SIG-M5 treated with dmso at 0.1 percent for 504 hours (cell line): ENCODE measurements around the gene OR10K2.
"Not testable (repeated sequence)": the region's sequence is repeated elsewhere in the genome, so short reads cannot be mapped to it uniquely, and the experiment has no call there.

Source experiments
- DNase-seq: peaks from one replicate; lab custom pipeline; 2025; ENCODE audit not compliant: unreplicated experiment; lab: John Stamatoyannopoulos, UW

The OR10K2 gene, protein sequence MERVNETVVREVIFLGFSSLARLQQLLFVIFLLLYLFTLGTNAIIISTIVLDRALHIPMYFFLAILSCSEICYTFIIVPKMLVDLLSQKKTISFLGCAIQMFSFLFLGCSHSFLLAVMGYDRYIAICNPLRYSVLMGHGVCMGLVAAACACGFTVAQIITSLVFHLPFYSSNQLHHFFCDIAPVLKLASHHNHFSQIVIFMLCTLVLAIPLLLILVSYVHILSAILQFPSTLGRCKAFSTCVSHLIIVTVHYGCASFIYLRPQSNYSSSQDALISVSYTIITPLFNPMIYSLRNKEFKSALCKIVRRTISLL

DNA sequence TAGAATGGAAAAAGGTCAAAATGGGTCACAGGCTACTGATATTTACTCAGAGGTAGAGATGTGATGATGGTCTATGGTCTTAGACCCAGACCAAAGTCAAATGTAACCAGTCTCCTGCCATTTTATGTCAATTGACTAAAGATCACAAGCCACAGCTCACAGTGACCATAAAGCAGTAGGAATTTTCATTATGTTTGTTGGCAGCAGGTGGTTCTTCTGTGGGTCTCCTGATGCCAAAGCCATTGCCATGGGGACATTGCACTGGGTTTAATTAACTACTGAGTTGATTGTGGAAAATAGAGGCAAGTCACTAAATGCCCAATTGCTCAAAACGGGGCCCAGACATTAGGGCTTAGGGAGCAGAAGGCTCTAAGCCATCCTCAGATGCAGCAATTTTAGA lies at the start of gene OR10K2:
Gene OR10K2 (minus strand): TSS at position 101 of the 400 bp plus-strand sequence. CDS start 5,371 bp downstream, outside the sequence.
- DNase-seq, result no peak

DNA sequence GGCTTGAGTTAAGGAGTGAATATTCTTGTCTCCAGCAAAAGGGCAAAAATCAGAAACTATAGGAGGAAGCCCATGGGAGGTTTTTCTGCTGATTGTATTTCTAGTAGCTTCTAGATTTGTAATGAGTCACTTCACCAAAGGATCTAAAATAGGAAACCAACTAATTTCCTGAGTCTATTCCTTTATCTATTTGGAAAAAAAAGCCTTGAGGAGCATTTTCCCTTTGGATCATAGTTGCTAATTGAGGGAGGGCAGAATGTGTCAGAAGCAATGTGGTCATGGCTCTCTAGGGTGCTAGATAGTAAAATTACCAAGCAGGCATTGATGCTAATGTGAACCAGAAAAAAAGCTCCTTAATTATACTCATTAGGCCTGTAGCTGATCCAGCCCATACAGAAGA lies 45.9 kb upstream of the OR10K2 start, which contains the start of gene OR10R2:
Gene OR10R2 (plus strand): TSS at position 301 of the 400 bp plus-strand sequence. CDS start 106 bp downstream, outside the sequence.
- no peak for DNase-seq

- DNase-seq, result no peak
Observed at GRCh38 chr1:158461534-158461933, 35.5 kb upstream of the OR10K2 start, which contains the start of gene OR10K1. Gene OR10K1, plus strand, starts transcription at chr1:158461834. Its CDS starts 3,728 bp downstream, at chr1:158465562.

DNA sequence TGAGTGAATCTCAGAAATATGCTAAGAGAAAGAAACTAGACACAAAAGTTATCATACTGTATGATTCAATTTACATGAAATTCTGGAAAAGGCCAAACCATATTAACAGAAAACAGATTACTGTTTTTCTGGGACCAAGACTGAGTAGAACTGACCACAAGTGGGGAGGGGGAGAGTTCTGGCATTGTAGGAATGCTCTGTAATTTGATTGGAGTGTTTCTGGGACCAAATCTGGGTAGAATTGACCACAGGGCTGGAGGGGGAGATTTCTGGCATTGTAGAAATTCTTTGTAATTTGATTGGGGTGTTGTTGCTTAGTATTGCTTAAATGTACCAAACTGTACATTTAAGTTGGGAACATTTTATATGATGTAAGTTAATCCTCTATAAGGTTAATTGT lies 32.2 kb upstream of the OR10K2 start:
- no peak for DNase-seq

- DNase-seq, result no peak
Observed at GRCh38 chr1:158457246-158457645, 31.2 kb upstream of the OR10K2 start.

DNA sequence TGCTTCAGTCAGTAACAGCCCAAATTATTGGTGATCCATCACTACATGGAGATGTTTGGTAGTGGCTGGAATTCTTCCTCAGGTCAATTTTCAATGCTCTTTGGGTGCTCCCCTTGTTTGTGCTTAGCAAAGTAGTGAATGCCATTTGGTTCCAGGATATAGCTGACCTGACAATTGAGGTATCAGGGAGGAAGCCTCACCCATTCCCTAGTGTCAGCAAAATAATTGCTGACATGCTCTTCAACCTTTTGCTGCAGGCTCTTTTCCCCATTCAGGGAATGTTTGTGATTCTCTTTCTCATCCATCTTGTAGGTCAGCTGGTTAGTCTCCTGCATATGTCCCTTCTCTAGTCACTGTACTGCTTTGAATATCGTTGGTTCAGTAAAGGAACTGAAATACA lies 28.5 kb upstream of the OR10K2 start:
- no peak for DNase-seq

DNA sequence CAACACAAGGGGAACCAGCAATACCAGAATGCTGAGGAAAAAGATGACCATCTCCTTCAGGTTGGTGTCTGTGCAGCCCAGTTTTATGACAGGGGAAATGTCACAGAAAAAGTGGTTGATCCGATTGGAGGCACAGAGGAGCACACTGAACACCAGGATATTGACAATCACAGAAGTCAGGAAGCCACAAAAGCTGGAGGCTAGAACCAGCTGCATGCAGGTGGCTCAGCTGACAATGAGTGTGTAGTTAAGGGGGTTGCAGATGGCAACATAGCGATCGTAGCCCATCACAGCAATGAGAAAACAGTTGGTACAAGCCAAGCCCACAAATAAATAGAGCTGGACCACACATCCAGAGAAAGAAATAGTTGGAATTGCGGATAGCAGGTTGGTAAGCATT lies 19.3 kb upstream of the OR10K2 start:
- no peak for DNase-seq

GRCh38 chr1:158434741-158435140 lies 8.7 kb upstream of the OR10K2 start:
- no peak for DNase-seq

GRCh38 chr1:158430163-158430562 lies 4.1 kb upstream of the OR10K2 start:
- peak; percentile 65 for DNase-seq

- DNase-seq, result no peak
Observed at GRCh38 chr1:158425027-158425426, 1.0 kb downstream of the OR10K2 start.

- no peak for DNase-seq
Observed at GRCh38 chr1:158422212-158422611, 3.8 kb downstream of the OR10K2 start.

- DNase-seq, result no peak
Observed at GRCh38 chr1:158417586-158417985, 8.5 kb downstream of the OR10K2 start.

DNA sequence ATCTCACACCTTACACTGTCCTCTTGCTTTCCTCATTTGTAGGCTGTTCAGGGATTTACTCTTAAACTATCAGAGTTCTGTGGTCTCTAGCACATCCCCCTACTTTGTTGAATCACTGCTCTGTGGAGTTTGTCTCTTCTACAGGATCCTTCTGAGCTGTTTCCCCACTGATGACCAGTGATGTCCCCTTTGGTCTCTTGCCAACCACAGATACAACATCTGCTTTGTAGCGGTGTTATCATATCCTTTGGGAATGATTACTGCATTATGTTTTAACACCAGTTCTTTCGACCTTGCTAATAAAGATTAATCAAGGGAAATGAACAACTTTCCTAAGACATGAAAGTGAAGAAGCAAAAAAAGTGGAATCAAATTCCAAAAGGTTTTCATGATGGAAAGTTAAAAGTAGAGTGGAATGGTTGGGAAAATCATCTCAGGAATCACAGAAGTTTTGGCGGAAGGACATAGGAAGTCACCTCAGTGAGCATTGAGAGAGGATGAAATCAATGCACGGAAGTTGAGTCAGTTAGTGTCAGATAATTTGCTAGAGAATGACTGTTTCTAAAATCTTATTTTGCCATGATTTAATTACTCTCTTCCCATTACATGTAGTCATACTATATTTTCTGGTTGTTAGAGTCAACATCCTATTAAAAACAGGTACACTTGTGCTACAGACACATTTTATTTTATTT lies 11.2 kb downstream of the OR10K2 start:
- no peak for DNase-seq

DNA sequence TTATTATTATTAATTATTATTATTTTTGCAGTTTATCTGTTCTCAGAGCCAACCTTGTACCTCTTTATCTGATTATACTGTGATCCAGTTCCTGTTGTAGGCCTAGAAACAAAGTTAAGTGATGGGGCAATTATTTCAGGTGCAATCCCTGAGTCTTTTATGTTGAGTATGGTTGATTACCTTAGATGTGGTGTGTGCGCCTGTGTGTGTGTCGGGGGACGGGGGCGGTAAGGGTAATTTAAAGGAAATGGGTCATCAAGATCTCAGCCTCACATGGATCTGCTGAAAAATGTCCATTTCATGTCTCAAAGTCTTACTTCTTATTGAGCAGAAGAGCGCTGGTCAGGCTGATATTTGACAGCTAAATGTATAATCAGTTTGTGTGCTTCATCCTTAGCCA lies 18.9 kb downstream of the OR10K2 start:
- DNase-seq, result no peak

GRCh38 chr1:158400871-158401270 lies 25.2 kb downstream of the OR10K2 start:
- no peak for DNase-seq

DNA sequence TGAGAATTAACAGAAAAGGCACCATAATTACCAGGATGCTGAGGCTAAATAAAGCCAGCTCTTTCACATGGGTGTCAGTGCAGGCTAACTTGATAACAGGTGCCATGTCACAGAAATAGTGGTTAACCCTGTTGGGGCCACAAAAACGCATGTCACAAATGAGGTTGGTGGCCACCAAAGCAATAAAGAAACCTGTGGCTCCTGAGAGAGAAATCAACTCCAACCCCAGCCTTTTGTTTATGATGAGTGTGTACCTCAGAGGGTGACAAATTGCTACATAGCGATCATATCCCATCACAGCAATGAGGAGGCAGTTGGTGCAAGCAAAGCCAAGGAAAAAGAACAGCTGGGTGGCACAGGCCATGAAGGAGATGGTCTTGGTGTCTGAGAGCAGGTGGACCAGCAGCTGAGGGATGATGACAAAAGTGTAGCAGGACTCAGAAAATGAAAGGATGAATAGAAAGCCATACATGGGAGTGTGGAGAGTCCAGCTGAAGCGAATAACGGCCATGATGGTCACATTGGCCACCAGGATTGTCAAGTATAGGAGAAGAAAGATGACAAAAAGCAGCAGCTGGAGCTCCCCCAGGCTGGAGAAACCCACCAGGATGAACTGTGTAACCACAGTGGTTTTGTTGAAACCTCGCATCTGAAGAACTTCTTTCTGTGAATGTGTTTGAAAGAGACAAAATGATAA lies 27.1 kb downstream of the OR10K2 start, which contains the start of gene OR10T2:
Gene OR10T2 (minus strand): TSS at position 649 of the 697 bp plus-strand sequence. CDS start 0 bp downstream, at position 649.
- DNase-seq, result no peak

DNA sequence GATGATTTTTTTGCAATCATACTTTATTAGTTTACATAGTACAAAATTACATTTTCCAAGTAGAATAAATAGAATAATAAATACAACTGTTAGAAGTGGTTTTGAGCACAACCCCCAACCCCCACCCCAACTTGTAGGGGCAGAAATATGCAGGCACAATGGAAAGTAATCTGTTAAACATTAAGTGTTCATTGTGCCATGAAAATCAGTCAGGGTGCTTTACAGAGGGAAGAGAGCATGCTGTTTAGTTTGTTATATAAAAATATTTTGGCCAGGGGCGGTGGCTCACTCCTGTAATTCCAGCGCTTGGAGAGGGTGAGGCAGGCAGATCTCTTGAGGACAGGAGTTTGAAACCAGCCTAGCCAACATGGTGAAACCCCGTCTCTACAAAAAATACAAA lies 29.4 kb downstream of the OR10K2 start:
- DNase-seq, result no peak

- DNase-seq, result no peak
Observed at GRCh38 chr1:158393476-158393875, 32.6 kb downstream of the OR10K2 start.

GRCh38 chr1:158391099-158391498 lies 34.9 kb downstream of the OR10K2 start:
- DNase-seq, result no peak

GRCh38 chr1:158390331-158390730 lies 35.7 kb downstream of the OR10K2 start:
- DNase-seq, result no peak

- DNase-seq, result peak; percentile 51
Observed at GRCh38 chr1:158374860-158375259, 51.2 kb downstream of the OR10K2 start.

DNA sequence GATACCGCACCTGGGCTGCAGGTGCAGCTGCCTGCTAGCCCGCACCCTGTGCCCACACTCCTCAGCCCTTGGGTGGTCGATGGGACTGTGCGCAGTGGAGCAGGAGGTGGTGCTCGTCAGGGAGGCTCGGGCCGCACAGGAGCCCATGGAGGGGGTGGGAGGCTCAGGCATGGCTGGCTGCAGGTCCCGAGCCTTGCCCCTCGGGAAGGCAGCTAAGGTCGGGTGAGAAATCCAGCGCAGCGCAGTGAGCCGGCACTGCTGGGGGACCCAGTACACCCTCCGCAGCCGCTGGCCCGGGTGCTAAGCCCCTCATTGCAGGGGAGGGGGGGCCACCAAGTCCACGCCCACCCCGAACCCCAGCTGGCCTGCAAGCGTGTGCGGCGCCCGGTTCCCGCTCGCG lies 51.9 kb downstream of the OR10K2 start:
- DNase-seq, result not testable (repeated sequence)
